ENCODE data around the gene BPIFB6.

The BPIFB6 gene

GRCh38 chr20:33031531-33031930, at the start of gene BPIFB6:
Gene BPIFB6, plus strand, starts transcription at chr20:33031648. Its CDS starts 0 bp downstream, at chr20:33031648.
- peaks cover 2% of the 10 kb centered on the region for H3K4me1 ChIP-seq (ENCODE audit: insufficient read depth, insufficient read length)
- no peaks in the 10 kb centered on the region for H3K27me3 ChIP-seq (ENCODE audit: insufficient read depth, insufficient read length)
- H3K4me3 ChIP-seq (ENCODE audit: insufficient read length, low read depth): no peak within 1 kb of the TSS
- H3K9me3 ChIP-seq (ENCODE audit: insufficient read depth, low read length): no peaks in the 10 kb centered on the region
- no peaks in the 10 kb centered on the region for H3K36me3 ChIP-seq (ENCODE audit: insufficient read depth, insufficient read length, low read length)
- TF ChIP-seq SUZ12 (IDR thresholded peaks at IDR 0.05; ENCODE audit: extremely low read depth, insufficient read depth, insufficient read length) (no peak), ZNF274 (IDR thresholded peaks at IDR 0.05; ENCODE audit: low read depth, low read length) (no peak), YY1 (IDR thresholded peaks at IDR 0.05; ENCODE audit: insufficient read depth, insufficient read length) (no peak)
- DNase-seq (ENCODE audit: low read depth, low spot score): no peak
- H3K9ac ChIP-seq (ENCODE audit: insufficient read length, low read depth): no peak within 1 kb of the TSS

GRCh38 chr20:32982617-32983458, 48.6 kb upstream of the BPIFB6 start:
- peaks cover 6% of the 10 kb centered on the region for H3K4me1 ChIP-seq (ENCODE audit: insufficient read depth, insufficient read length)
- no peak overlapping the region for H3K4me3 ChIP-seq (ENCODE audit: insufficient read length, low read depth)
- DNase-seq (ENCODE audit: low read depth, low spot score): no peak
- H3K27me3 ChIP-seq (ENCODE audit: insufficient read depth, insufficient read length): no peaks in the 10 kb centered on the region
- H3K9ac ChIP-seq (ENCODE audit: insufficient read length, low read depth): no peak overlapping the region
- no peak for TF ChIP-seq SUZ12 (IDR thresholded peaks at IDR 0.05; ENCODE audit: extremely low read depth, insufficient read depth, insufficient read length)
- TF ChIP-seq YY1 (IDR thresholded peaks at IDR 0.05; ENCODE audit: insufficient read depth, insufficient read length): no peak
- TF ChIP-seq ZNF274 (IDR thresholded peaks at IDR 0.05; ENCODE audit: low read depth, low read length): no peak
- H3K36me3 ChIP-seq (ENCODE audit: insufficient read depth, insufficient read length, low read length): no peaks in the 10 kb centered on the region
- H3K9me3 ChIP-seq (ENCODE audit: insufficient read depth, low read length): no peaks in the 10 kb centered on the region

GRCh38 chr20:32983459-32984112, 47.9 kb upstream of the BPIFB6 start:
- Histone ChIP-seq H3K27me3 (ENCODE audit: insufficient read depth, insufficient read length) (no peaks in the 10 kb centered on the region), H3K4me3 (ENCODE audit: insufficient read length, low read depth) (no peak overlapping the region), H3K4me1 (ENCODE audit: insufficient read depth, insufficient read length) (peaks cover 6% of the 10 kb centered on the region)

GRCh38 chr20:32984196-32984595, 47.3 kb upstream of the BPIFB6 start:
- H3K9ac ChIP-seq (ENCODE audit: insufficient read length, low read depth): no peak overlapping the region
- no peak for DNase-seq (ENCODE audit: low read depth, low spot score)
- H3K27me3 ChIP-seq (ENCODE audit: insufficient read depth, insufficient read length): no peaks in the 10 kb centered on the region
- TF ChIP-seq SUZ12 (IDR thresholded peaks at IDR 0.05; ENCODE audit: extremely low read depth, insufficient read depth, insufficient read length) (no peak), YY1 (IDR thresholded peaks at IDR 0.05; ENCODE audit: insufficient read depth, insufficient read length) (no peak), ZNF274 (IDR thresholded peaks at IDR 0.05; ENCODE audit: low read depth, low read length) (no peak)
- H3K36me3 ChIP-seq (ENCODE audit: insufficient read depth, insufficient read length, low read length): no peaks in the 10 kb centered on the region
- no peaks in the 10 kb centered on the region for H3K9me3 ChIP-seq (ENCODE audit: insufficient read depth, low read length)
- no peak overlapping the region for H3K4me3 ChIP-seq (ENCODE audit: insufficient read length, low read depth)
- peaks cover 6% of the 10 kb centered on the region for H3K4me1 ChIP-seq (ENCODE audit: insufficient read depth, insufficient read length)

More at GRCh38 chr20:32983459-32984112, 47.9 kb upstream of the BPIFB6 start:
- H3K9me3 ChIP-seq (ENCODE audit: insufficient read depth, low read length): no peaks in the 10 kb centered on the region
- DNase-seq (ENCODE audit: low read depth, low spot score): no peak
- no peak overlapping the region for H3K9ac ChIP-seq (ENCODE audit: insufficient read length, low read depth)
- H3K36me3 ChIP-seq (ENCODE audit: insufficient read depth, insufficient read length, low read length): no peaks in the 10 kb centered on the region
- no peak for TF ChIP-seq YY1 (IDR thresholded peaks at IDR 0.05; ENCODE audit: insufficient read depth, insufficient read length)
- TF ChIP-seq ZNF274 (IDR thresholded peaks at IDR 0.05; ENCODE audit: low read depth, low read length): no peak
- no peak for TF ChIP-seq SUZ12 (IDR thresholded peaks at IDR 0.05; ENCODE audit: extremely low read depth, insufficient read depth, insufficient read length)

GRCh38 chr20:32984631-32985354, 46.7 kb upstream of the BPIFB6 start:
- Histone ChIP-seq H3K36me3 (ENCODE audit: insufficient read depth, insufficient read length, low read length) (no peaks in the 10 kb centered on the region), H3K4me3 (ENCODE audit: insufficient read length, low read depth) (no peak overlapping the region), H3K9ac (ENCODE audit: insufficient read length, low read depth) (no peak overlapping the region), H3K4me1 (ENCODE audit: insufficient read depth, insufficient read length) (peaks cover 6% of the 10 kb centered on the region), H3K27me3 (ENCODE audit: insufficient read depth, insufficient read length) (no peaks in the 10 kb centered on the region), H3K9me3 (ENCODE audit: insufficient read depth, low read length) (no peaks in the 10 kb centered on the region)
- TF ChIP-seq YY1 (IDR thresholded peaks at IDR 0.05; ENCODE audit: insufficient read depth, insufficient read length): no peak
- no peak for TF ChIP-seq ZNF274 (IDR thresholded peaks at IDR 0.05; ENCODE audit: low read depth, low read length)
- TF ChIP-seq SUZ12 (IDR thresholded peaks at IDR 0.05; ENCODE audit: extremely low read depth, insufficient read depth, insufficient read length): no peak
- DNase-seq (ENCODE audit: low read depth, low spot score): no peak

GRCh38 chr20:32985596-32985995, 45.9 kb upstream of the BPIFB6 start:
- no peak for DNase-seq (ENCODE audit: low read depth, low spot score)
- Histone ChIP-seq H3K27me3 (ENCODE audit: insufficient read depth, insufficient read length) (no peaks in the 10 kb centered on the region), H3K36me3 (ENCODE audit: insufficient read depth, insufficient read length, low read length) (no peaks in the 10 kb centered on the region), H3K4me1 (ENCODE audit: insufficient read depth, insufficient read length) (peaks cover 6% of the 10 kb centered on the region), H3K4me3 (ENCODE audit: insufficient read length, low read depth) (no peak overlapping the region), H3K9ac (ENCODE audit: insufficient read length, low read depth) (no peak overlapping the region), H3K9me3 (ENCODE audit: insufficient read depth, low read length) (no peaks in the 10 kb centered on the region)
- TF ChIP-seq ZNF274 (IDR thresholded peaks at IDR 0.05; ENCODE audit: low read depth, low read length) (no peak), YY1 (IDR thresholded peaks at IDR 0.05; ENCODE audit: insufficient read depth, insufficient read length) (no peak), SUZ12 (IDR thresholded peaks at IDR 0.05; ENCODE audit: extremely low read depth, insufficient read depth, insufficient read length) (no peak)

Measured in NT2/D1 (cell line).